CD4-positive, CD25-positive, alpha-beta regulatory T cell (primary cell): ENCODE measurements around the gene ADORA2A. TPM values are rescaled to one million over a fixed set of nuclear protein-coding genes. Genes with fewer than 3 reads are reported as not detected.
A peak's percentile ranks its signal among the peaks of the same experiment; 100 is the strongest.

Experiments used
- ATAC-seq, 2 donors: fragments of 150-1000 bp; cut with Tn5 transposase; one replicate each; pipeline ENCODE4 v1.10.0; 2021; ENCODE audit warnings: low read depth in 2 of 2, moderate number of reproducible peaks in 2 of 2, moderate library complexity in 1 of 2
- DNase-seq, 3 donors: peaks; one replicate each; pipeline versions ENCODE4 v3.0.0 to v3.0.0-alpha.2; 2012 to 2022; ENCODE audit warnings: mixed read lengths in 1 of 3
- H3K27ac ChIP-seq: one replicate; pipeline ENCODE4 v1.7.0; 2013; ENCODE audit warnings: mild to moderate bottlenecking, low read length; ENCODE audit not compliant: insufficient read depth, poor library complexity, severe bottlenecking
- H3K27me3 ChIP-seq: one replicate; pipeline ENCODE4 v1.7.0; 2013; ENCODE audit warnings: low read length; ENCODE audit not compliant: control insufficient read depth, insufficient read depth
- H3K36me3 ChIP-seq: one replicate; pipeline ENCODE4 v1.7.0; 2013; ENCODE audit warnings: mild to moderate bottlenecking, low read length, moderate library complexity; ENCODE audit not compliant: control insufficient read depth, insufficient read depth
- H3K4me1 ChIP-seq: 2 replicates; pipeline ENCODE4 v1.7.0; 2013; ENCODE audit warnings: mild to moderate bottlenecking, low read length; ENCODE audit not compliant: insufficient read depth, control insufficient read depth, poor library complexity, severe bottlenecking
- H3K4me3 ChIP-seq: one replicate; pipeline ENCODE4 v1.7.0; 2013; ENCODE audit warnings: low read depth, mild to moderate bottlenecking, low read length, moderate library complexity
- H3K9me3 ChIP-seq, 2 experiments: 1 replicate in 1 of 2; 2 replicates in 1 of 2; pipeline ENCODE4 v1.7.0; 2013; ENCODE audit warnings: low read length in 2 of 2, mild to moderate bottlenecking in 1 of 2, moderate library complexity in 1 of 2; ENCODE audit not compliant: control insufficient read depth in 2 of 2
- H3K27ac Mint-ChIP-seq, 3 donors: one replicate each; pipeline ENCODE4 v1.8.0; 2020 to 2022; ENCODE audit warnings: mild to moderate bottlenecking in 3 of 3, mixed read lengths in 3 of 3, moderate library complexity in 2 of 3
- H3K27me3 Mint-ChIP-seq: one replicate; pipeline ENCODE4 v1.8.0; 2022; ENCODE audit warnings: mild to moderate bottlenecking, mixed read lengths
- H3K36me3 Mint-ChIP-seq: one replicate; pipeline ENCODE4 v1.8.0; 2020; ENCODE audit warnings: mixed read lengths
- H3K4me1 Mint-ChIP-seq, 4 donors: one replicate each; pipeline ENCODE4 v1.8.0; 2020 to 2022; ENCODE audit warnings: mixed read lengths in 4 of 4, mild to moderate bottlenecking in 1 of 4
- H3K4me3 Mint-ChIP-seq, 4 donors: one replicate each; pipeline ENCODE4 v1.8.0; 2020 to 2022; ENCODE audit warnings: mild to moderate bottlenecking in 4 of 4, mixed read lengths in 4 of 4, moderate library complexity in 3 of 4
- H3K9me3 Mint-ChIP-seq, 7 donors: one replicate each; pipeline ENCODE4 v1.8.0; 2020 to 2022; ENCODE audit warnings: mixed read lengths in 7 of 7, mild to moderate bottlenecking in 3 of 7, moderate library complexity in 2 of 7
- polyA plus RNA-seq, 4 donors: library from polyadenylated mRNA; unstranded; fragments of 300-500 nt; fragmentation: Illumina TruSeq; gene quantifications; one replicate each; pipeline ENCODE4 v1.2.3, GENCODE V29; 2021
- total RNA-seq: library from RNA; stranded (reverse); gene quantifications from one replicate; pipeline ENCODE4 v1.2.3, GENCODE V29; 2022

ADORA2A gene
- total and polyA plus RNA-seq, 5 donors from 2014 or later = 31.2 to 101 (median 91.8) TPM

GRCh38 chr22:24411256-24412004, 16.0 kb upstream of the ADORA2A start:
- H3K27ac Mint-ChIP-seq = peak overlapping the region in 2 of 3 donors; percentile 46 to 75
- no peaks in the 10 kb centered on the region for H3K9me3 Mint-ChIP-seq
- no peak overlapping the region for H3K4me3 Mint-ChIP-seq
- no peak overlapping the region for H3K27ac ChIP-seq
- peaks cover 29% of the 10 kb centered on the region for H3K36me3 ChIP-seq
- ATAC-seq = no peak
- no peaks in the 10 kb centered on the region for H3K27me3 ChIP-seq
- peaks cover 0 to 24% (median 9%) of the 10 kb centered on the region in 4 donors for H3K4me1 Mint-ChIP-seq
- peaks cover 13% of the 10 kb centered on the region for H3K36me3 Mint-ChIP-seq
- no peak overlapping the region for H3K4me3 ChIP-seq
- DNase-seq = no peak
- peaks cover 10% of the 10 kb centered on the region for H3K4me1 ChIP-seq
- no peaks in the 10 kb centered on the region for H3K27me3 Mint-ChIP-seq
- H3K9me3 ChIP-seq = no peaks in the 10 kb centered on the region

GRCh38 chr22:24412274-24412673, 15.1 kb upstream of the ADORA2A start:
- DNase-seq = no peak
- H3K9me3 Mint-ChIP-seq = no peaks in the 10 kb centered on the region

GRCh38 chr22:24413271-24413670, 14.1 kb upstream of the ADORA2A start:
- Mint-ChIP-seq H3K4me1 (peaks cover 0 to 11% (median 5%) of the 10 kb centered on the region in 4 donors), H3K27me3 (no peaks in the 10 kb centered on the region), H3K4me3 (no peak overlapping the region), H3K9me3 (no peaks in the 10 kb centered on the region), H3K36me3 (peaks cover 13% of the 10 kb centered on the region), H3K27ac (no peak overlapping the region)
- no peaks in the 10 kb centered on the region for H3K27me3 ChIP-seq
- peaks cover 7% of the 10 kb centered on the region for H3K4me1 ChIP-seq
- no peaks in the 10 kb centered on the region for H3K9me3 ChIP-seq
- no peak overlapping the region for H3K4me3 ChIP-seq
- H3K36me3 ChIP-seq = peaks cover 29% of the 10 kb centered on the region
- ATAC-seq = no peak
- no peak for DNase-seq
- no peak overlapping the region for H3K27ac ChIP-seq

More at GRCh38 chr22:24412274-24412673, 15.1 kb upstream of the ADORA2A start:
- Mint-ChIP-seq H3K27ac (no peak overlapping the region), H3K4me3 (no peak overlapping the region), H3K27me3 (no peaks in the 10 kb centered on the region), H3K36me3 (peaks cover 13% of the 10 kb centered on the region), H3K4me1 (peaks cover 0 to 20% (median 6%) of the 10 kb centered on the region in 4 donors)
- peaks cover 10% of the 10 kb centered on the region for H3K4me1 ChIP-seq
- no peak overlapping the region for H3K4me3 ChIP-seq
- no peaks in the 10 kb centered on the region for H3K9me3 ChIP-seq
- H3K27ac ChIP-seq = no peak overlapping the region
- H3K36me3 ChIP-seq = peaks cover 29% of the 10 kb centered on the region
- no peak for ATAC-seq
- no peaks in the 10 kb centered on the region for H3K27me3 ChIP-seq

- Mint-ChIP-seq H3K27ac (peak overlapping the region in 1 of 3 donors; percentile 8), H3K9me3 (no peaks in the 10 kb centered on the region), H3K4me1 (peaks cover 0 to 9% (median 5%) of the 10 kb centered on the region in 4 donors), H3K27me3 (no peaks in the 10 kb centered on the region), H3K36me3 (peaks cover 13% of the 10 kb centered on the region), H3K4me3 (no peak overlapping the region)
- no peak for DNase-seq
- Histone ChIP-seq H3K27me3 (no peaks in the 10 kb centered on the region), H3K4me3 (no peak overlapping the region), H3K36me3 (peaks cover 29% of the 10 kb centered on the region), H3K27ac (no peak overlapping the region), H3K9me3 (no peaks in the 10 kb centered on the region), H3K4me1 (peaks cover 7% of the 10 kb centered on the region)
- ATAC-seq = no peak
Observed at GRCh38 chr22:24413736-24414385, 13.5 kb upstream of the ADORA2A start.

GRCh38 chr22:24414523-24414922, 12.9 kb upstream of the ADORA2A start:
- H3K4me3 ChIP-seq = no peak overlapping the region

GRCh38 chr22:24414984-24415945, 12.1 kb upstream of the ADORA2A start:
- Histone ChIP-seq H3K27me3 (no peaks in the 10 kb centered on the region), H3K4me1 (no peaks in the 10 kb centered on the region), H3K4me3 (no peak overlapping the region), H3K9me3 (no peaks in the 10 kb centered on the region), H3K36me3 (peaks cover 29% of the 10 kb centered on the region), H3K27ac (no peak overlapping the region)
- no peak overlapping the region for H3K27ac Mint-ChIP-seq
- peaks cover 0 to 2% (median 0%) of the 10 kb centered on the region in 7 donors for H3K9me3 Mint-ChIP-seq
- DNase-seq (no peak), ATAC-seq (no peak)
- no peak overlapping the region for H3K4me3 Mint-ChIP-seq
- peaks cover 0 to 4% (median 2%) of the 10 kb centered on the region in 4 donors for H3K4me1 Mint-ChIP-seq
- H3K27me3 Mint-ChIP-seq = no peaks in the 10 kb centered on the region
- peaks cover 13% of the 10 kb centered on the region for H3K36me3 Mint-ChIP-seq

More at GRCh38 chr22:24414523-24414922, 12.9 kb upstream of the ADORA2A start:
- no peak overlapping the region for H3K27ac ChIP-seq
- no peak for ATAC-seq
- Mint-ChIP-seq H3K9me3 (peaks cover 0 to 2% (median 0%) of the 10 kb centered on the region in 7 donors), H3K27ac (no peak overlapping the region), H3K4me1 (peaks cover 0 to 9% (median 4%) of the 10 kb centered on the region in 4 donors), H3K27me3 (no peaks in the 10 kb centered on the region), H3K4me3 (no peak overlapping the region), H3K36me3 (peaks cover 13% of the 10 kb centered on the region)
- no peaks in the 10 kb centered on the region for H3K27me3 ChIP-seq
- H3K9me3 ChIP-seq = no peaks in the 10 kb centered on the region
- DNase-seq = no peak
- peaks cover 7% of the 10 kb centered on the region for H3K4me1 ChIP-seq
- peaks cover 29% of the 10 kb centered on the region for H3K36me3 ChIP-seq

- peaks cover 13% of the 10 kb centered on the region for H3K36me3 Mint-ChIP-seq
- no peaks in the 10 kb centered on the region for H3K27me3 Mint-ChIP-seq
- DNase-seq (no peak), ATAC-seq (no peak)
- H3K9me3 Mint-ChIP-seq = peaks cover 0 to 2% (median 0%) of the 10 kb centered on the region in 7 donors
- no peaks in the 10 kb centered on the region for H3K9me3 ChIP-seq
- no peak overlapping the region for H3K27ac Mint-ChIP-seq
- H3K36me3 ChIP-seq = peaks cover 28% of the 10 kb centered on the region
- no peak overlapping the region for H3K4me3 Mint-ChIP-seq
- no peaks in the 10 kb centered on the region for H3K27me3 ChIP-seq
- no peaks in the 10 kb centered on the region for H3K4me1 ChIP-seq
- H3K4me3 ChIP-seq = no peak overlapping the region
- no peak overlapping the region for H3K27ac ChIP-seq
- peaks cover 0 to under 1% (median under 1%) of the 10 kb centered on the region in 4 donors for H3K4me1 Mint-ChIP-seq
Observed at GRCh38 chr22:24416095-24416494, 11.3 kb upstream of the ADORA2A start.
